Right hindlimb (tissue), 1 donor: ENCODE measurements around the gene ZNF223.

Experiments
- DNase-seq: peaks from one replicate; pipeline ENCODE4 v3.0.0-alpha.2; 2018

ZNF223 gene

GRCh38 chr19:44051650-44052402 lies at the start of gene ZNF223:
Gene ZNF223 (plus strand): TSS chr19:44052036. CDS start chr19:44055177, 3,141 bp downstream.
- peak; percentile 98 for DNase-seq

- DNase-seq = no peak
These were observed 49.6 kb upstream of the ZNF223 start for GRCh38 chr19:44002212-44002565.

- DNase-seq = peak; percentile 96
These were observed 49.0 kb upstream of the ZNF223 start, which contains the start of gene ZNF230 for GRCh38 chr19:44002566-44003460. Gene ZNF230 (plus strand): TSS chr19:44002957. CDS start chr19:44007079, 4,122 bp downstream.

DNA sequence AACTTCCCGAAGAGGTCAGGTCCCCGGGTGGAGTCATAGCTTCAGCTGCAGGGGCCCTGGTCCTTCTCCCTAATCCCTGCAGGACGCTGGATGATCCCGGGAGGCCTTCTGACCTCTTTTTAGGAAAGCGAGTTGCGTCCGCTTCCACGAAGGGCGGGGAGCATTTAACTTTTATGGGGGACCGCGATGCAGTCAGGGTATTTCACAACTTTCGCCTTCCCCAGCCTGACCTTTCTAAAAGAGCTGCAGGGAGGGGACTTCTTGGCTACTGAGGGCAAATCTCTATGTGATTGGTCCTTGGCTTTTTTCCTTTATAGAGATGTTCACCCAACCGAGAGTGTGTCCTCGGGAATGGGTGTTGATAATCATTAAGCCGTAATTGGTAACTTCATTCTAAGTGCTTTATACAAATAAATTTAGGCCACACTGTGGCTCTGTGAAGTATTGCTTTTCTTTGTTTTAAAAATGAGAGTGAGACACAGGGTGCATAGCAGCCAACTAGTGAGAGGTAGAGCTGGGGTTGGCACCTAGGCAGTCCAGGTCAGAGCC lies 48.3 kb upstream of the ZNF223 start:
- DNase-seq = no peak

- no peak for DNase-seq
These were observed 45.9 kb upstream of the ZNF223 start for GRCh38 chr19:44005973-44006372.

DNA sequence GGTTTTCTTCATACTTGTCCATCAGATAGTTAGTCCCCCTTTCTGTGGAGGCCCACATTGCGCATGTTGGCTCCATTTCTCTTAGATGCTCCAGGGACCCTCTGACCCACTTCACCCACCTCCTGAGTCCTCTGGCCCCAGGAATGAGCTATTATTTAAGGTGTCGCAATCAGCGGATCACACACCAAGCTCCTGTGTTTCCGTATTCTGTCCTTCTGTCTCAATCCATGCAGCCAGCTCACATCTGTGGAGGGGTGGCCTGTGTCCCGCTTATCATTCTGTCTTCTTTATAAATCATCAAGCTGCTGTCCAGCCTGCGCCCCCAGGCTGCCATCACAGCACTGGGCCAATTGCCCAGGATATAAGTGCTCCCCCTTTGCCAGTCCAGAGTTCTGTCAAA lies 44.4 kb upstream of the ZNF223 start:
- no peak for DNase-seq

DNA sequence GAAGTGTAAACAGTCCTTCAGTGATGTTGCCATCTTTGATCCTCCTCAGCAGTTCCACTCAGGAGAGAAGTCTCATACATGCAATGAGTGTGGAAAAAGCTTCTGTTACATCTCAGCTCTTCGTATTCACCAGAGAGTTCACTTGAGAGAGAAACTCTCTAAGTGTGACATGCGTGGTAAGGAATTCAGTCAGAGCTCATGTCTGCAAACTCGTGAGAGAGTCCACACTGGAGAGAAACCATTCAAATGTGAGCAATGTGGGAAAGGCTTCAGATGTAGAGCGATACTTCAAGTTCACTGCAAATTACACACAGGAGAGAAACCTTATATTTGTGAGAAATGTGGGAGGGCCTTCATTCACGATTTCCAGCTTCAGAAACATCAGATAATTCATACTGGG lies 41.4 kb upstream of the ZNF223 start:
- no peak for DNase-seq

GRCh38 chr19:44019498-44019897 lies 32.3 kb upstream of the ZNF223 start:
- no peak for DNase-seq

DNA sequence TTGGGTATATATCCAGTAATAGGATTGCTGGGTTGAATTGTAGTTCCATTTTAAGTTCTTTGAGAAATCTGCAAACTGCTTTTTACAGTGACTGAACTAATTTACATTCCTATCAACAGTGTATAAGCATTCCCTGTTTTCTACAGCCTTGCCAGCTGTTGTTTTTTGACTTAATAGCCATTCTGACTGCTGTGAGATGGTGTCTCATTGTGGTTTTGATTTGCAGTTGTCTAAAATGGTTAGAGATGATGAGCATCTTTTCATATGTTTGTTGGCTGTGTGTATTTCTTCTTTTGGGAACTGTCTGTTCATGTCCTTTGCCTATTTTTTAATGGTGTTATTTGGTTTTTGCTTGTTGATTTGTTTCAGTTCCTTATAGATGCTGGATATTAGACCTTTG lies 30.6 kb upstream of the ZNF223 start:
- DNase-seq = no peak

DNA sequence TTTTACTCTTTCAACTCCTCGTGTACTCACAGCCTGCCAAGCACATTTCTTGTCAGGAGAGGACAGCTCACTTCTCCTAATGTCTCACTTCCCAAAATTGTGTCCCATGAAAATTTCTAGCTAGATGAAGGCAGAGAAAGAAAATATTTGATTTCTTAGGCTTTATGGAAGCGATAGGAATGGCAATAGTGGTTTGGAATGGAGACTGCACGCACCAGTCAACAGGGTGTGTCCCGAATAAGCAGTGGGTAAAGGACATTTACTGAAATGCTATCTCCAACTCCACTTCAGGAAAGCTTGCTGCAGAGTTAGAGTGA lies 27.0 kb upstream of the ZNF223 start:
- DNase-seq = no peak

DNA sequence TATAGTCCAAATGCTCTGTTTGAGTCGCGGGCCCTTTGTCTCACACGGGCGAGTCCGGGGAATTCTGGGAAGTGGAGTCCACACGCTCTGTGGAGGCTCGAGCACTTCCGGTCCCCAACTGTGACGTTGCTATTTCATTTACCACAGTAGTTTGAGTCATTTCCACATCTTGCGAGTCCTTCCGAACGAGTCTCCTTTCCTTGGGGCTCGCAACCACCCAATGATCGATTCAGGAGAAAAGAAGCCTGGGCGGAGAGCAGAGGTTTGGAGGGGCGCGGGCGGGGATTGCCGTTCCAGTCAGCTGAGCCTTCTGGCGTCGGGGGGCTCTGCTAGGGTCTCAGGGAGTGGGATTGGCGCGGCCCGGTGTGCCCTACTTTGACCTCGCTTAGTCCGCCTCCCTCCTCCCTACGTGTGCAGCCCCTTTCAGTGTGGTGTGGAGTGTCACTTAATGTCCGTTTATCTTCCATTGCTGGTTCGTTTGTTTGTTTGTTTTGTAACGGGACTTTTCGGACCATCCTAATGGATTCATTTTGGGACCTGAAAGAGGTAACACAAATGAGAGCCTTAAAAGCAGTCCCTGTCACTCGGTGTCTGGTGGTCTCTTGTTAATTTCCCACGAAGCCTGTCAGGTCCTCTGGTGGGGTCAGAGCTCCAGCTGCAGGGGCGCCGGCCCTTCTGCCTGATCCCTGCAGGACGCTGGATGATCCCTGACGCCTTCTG lies 26.5 kb upstream of the ZNF223 start, which contains the start of gene ZNF222:
ZNF222 (plus strand) TSS at position 163 of the 720 bp plus-strand sequence; CDS start at position 221, 58 bp downstream.
- DNase-seq = peak; percentile 91

GRCh38 chr19:44026622-44027021 lies 25.2 kb upstream of the ZNF223 start:
- DNase-seq = no peak

- DNase-seq = no peak
These were observed 19.7 kb upstream of the ZNF223 start for GRCh38 chr19:44032001-44032610.

DNA sequence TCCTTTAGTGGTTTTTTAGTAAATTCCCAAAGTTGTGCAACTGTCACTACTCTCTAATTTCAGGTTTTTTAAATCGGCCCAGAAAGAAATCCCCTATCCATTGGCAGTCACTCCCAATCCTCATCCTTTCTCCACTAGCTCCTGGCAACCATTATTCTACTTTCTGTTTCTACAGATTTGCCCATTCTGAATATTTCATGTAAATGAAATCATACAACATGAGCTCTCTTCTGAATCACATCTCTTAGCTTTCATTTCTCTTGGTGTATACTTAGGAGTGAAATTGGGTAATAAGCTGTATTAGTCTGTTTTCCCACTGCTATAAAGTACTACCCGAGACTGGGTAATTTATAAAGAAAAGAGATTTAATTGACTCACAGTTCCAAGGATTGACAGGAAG lies 9.7 kb upstream of the ZNF223 start:
- no peak for DNase-seq

- no peak for DNase-seq
These were observed 841 bp upstream of the ZNF223 start for GRCh38 chr19:44050740-44051649.

DNA sequence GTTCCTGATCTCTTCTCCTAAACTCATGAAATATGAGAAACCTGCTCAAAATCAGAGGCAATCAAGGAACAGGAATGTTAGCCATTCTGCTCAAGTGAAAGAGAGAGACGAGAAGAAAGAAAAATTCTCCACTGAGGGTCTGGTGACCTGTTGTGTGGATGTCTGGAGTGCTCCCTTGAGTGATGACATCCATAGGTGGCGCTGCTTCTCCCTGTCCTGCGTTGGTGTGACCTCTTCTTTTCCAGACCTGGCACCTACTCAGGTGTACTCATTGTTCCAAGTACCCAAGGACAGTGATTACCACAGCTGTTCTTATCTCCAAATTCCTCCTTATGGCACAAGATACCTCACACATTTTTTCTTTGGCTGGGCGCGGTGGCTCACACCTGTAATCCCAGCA lies 4.0 kb downstream of the ZNF223 start:
- no peak for DNase-seq

GRCh38 chr19:44059229-44059628 lies 7.4 kb downstream of the ZNF223 start:
- DNase-seq = no peak

DNA sequence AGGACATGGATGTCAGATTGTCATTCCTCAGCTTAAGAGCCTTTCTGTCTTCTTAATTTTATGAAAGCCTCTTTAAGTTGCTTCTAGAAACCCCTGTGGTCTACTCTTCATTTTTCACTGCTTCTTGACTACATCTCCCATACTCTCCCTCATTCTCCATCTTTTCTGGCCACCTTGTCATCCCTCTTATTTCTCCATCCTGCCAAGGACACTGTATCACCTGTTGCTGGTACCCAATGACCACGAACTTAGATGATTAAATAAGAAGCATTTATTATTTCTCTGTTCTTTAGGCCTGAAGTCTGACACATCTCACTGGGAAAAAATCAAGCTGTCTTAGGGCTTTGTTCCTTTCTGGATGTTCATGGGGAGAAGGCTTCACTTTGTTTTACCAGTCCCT lies 9.2 kb downstream of the ZNF223 start:
- DNase-seq = no peak

GRCh38 chr19:44066305-44066704 lies 14.5 kb downstream of the ZNF223 start:
- no peak for DNase-seq

GRCh38 chr19:44069415-44069814 lies 17.6 kb downstream of the ZNF223 start:
- DNase-seq = no peak

DNA sequence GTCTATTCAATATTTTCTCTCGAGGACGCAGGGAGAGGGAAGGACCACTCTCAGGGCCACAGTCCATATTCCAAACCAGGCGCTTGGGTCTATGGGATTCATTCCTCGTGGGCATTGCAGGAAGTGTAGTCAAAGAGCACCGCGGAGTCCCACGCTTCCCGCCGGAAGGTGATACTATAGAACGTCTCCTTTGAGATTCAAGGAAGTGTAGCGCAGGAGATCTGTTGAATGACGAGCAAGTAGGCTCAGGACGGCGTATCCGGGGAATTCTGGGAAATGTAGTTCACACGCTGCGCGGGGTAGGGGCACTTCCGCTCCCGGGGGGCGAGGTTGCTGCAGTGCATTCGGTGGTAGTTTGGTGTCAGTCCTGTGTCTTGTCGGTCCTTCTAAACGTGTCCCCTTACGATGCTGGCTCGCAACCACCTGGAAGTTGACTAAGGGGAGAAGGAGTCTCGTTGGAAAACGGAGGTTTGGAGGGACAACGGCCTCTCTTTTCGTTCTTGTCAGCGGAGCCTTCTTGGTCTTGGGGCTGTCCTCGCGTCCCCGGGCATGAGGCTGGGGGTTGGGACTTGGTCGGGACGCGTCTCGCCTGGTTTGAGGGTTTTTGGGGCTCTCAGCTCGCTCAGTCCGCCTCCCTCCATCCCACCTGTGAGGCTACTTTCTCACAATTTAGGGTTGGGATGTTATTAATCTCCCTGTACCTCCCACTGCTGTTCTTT lies 20.1 kb downstream of the ZNF223 start, which contains the start of gene ZNF284:
ZNF284 (plus strand) TSS at position 336 of the 719 bp plus-strand sequence. CDS start 4,231 bp downstream, outside the sequence.
- DNase-seq = peak; percentile 94
